Keratinocyte (primary cell): ENCODE data around the gene CSRP1. TPM values are rescaled to one million over a fixed set of nuclear protein-coding genes. Genes with fewer than 3 reads are reported as not detected.

Experiments used
- DNase-seq: peaks from one replicate; pipeline ENCODE4 v3.0.0-alpha.2; 2011; ENCODE audit warnings: low read depth, missing footprints, low spot score
- FAIRE-seq: peaks from 2 replicates; lab custom pipeline; 2011; peaks lifted over from hg19 to GRCh38; lab: Jason Lieb, UNC
- H2AFZ ChIP-seq: 2 replicates; pipeline ENCODE4 v1.6.0; 2012; ENCODE audit warnings: low read length, control low read depth, inconsistent platforms; ENCODE audit not compliant: control insufficient read depth
- H3K27ac ChIP-seq: 2 replicates; pipeline ENCODE4 v1.5.1; 2011; ENCODE audit warnings: low read length; ENCODE audit not compliant: control insufficient read depth, insufficient read depth
- H3K27me3 ChIP-seq: 3 replicates; pipeline ENCODE4 v1.6.0; 2011; ENCODE audit warnings: low read length; ENCODE audit not compliant: control insufficient read depth, insufficient read depth; ENCODE audit errors: extremely low read depth
- H3K36me3 ChIP-seq, 2 experiments: 2 replicates in 1 of 2; 3 replicates in 1 of 2; pipeline ENCODE4 v1.5.1; 2011; ENCODE audit warnings: low read length in 2 of 2, mild to moderate bottlenecking in 1 of 2; ENCODE audit not compliant: control insufficient read depth in 2 of 2, insufficient read depth in 2 of 2; ENCODE audit errors: extremely low read depth in 1 of 2
- H3K4me1 ChIP-seq: 3 replicates; pipeline ENCODE4 v1.5.1; 2011; ENCODE audit warnings: low read length; ENCODE audit not compliant: control insufficient read depth, insufficient read depth; ENCODE audit errors: extremely low read depth
- H3K4me2 ChIP-seq: 3 replicates; pipeline ENCODE4 v1.6.0; 2011; ENCODE audit warnings: low read depth, low read length; ENCODE audit not compliant: control insufficient read depth, insufficient read depth; ENCODE audit errors: extremely low read depth
- H3K4me3 ChIP-seq, 3 experiments: fragments of 200-600 bp in 1 of 3; sonication (generic) in 1 of 3; 2 replicates in 2 of 3; 3 replicates in 1 of 3; pipeline ENCODE4 v1.5.1; 2011 to 2016; ENCODE audit warnings: low read length in 3 of 3, mild to moderate bottlenecking in 3 of 3, control low read depth in 2 of 3, inconsistent platforms in 1 of 3, low read depth in 1 of 3, mixed read lengths in 1 of 3, mixed run types in 1 of 3, moderate library complexity in 1 of 3; ENCODE audit not compliant: control insufficient read depth in 2 of 3, insufficient read depth in 2 of 3; ENCODE audit errors: extremely low read depth in 1 of 3
- H3K79me2 ChIP-seq: 2 replicates; pipeline ENCODE4 v1.6.0; 2012; ENCODE audit warnings: low read length; ENCODE audit not compliant: control insufficient read depth, insufficient read depth
- H3K9ac ChIP-seq: 3 replicates; pipeline ENCODE4 v1.6.0; 2011; ENCODE audit warnings: low read length; ENCODE audit not compliant: control insufficient read depth, insufficient read depth; ENCODE audit errors: extremely low read depth
- H3K9me1 ChIP-seq: 3 replicates; pipeline ENCODE4 v1.6.0; 2011; ENCODE audit warnings: low read length; ENCODE audit not compliant: control insufficient read depth, insufficient read depth; ENCODE audit errors: extremely low read depth
- H3K9me3 ChIP-seq: 2 replicates; pipeline ENCODE4 v1.5.1; 2012; ENCODE audit warnings: low read depth, low read length; ENCODE audit not compliant: control insufficient read depth
- H4K20me1 ChIP-seq: 3 replicates; pipeline ENCODE4 v1.6.0; 2011; ENCODE audit warnings: low read length; ENCODE audit not compliant: control insufficient read depth, insufficient read depth; ENCODE audit errors: extremely low read depth
- CTCF ChIP-seq, 3 experiments: IDR thresholded peaks in 1 of 3; conservative IDR thresholded peaks in 1 of 3; optimal IDR thresholded peaks in 1 of 3; 2 replicates in 2 of 3; 3 replicates in 1 of 3; pipeline versions ENCODE3 to v1.5.1; 2011; ENCODE audit warnings: low read length in 3 of 3, mild to moderate bottlenecking in 3 of 3, moderate library complexity in 2 of 3, control low read depth in 1 of 3, inconsistent platforms in 1 of 3; ENCODE audit not compliant: insufficient read depth in 2 of 3; ENCODE audit errors: extremely low read depth in 1 of 3
- EZH2 ChIP-seq: IDR thresholded peaks from one replicate; pipeline ENCODE4 v1.6.1; 2012; ENCODE audit warnings: inconsistent platforms, mild to moderate bottlenecking, low read length, moderate library complexity
- dilution Hi-C: fragments of 300-500 bp; cut with MboI; formaldehyde crosslinking; loops from one replicate; pipeline ENCODE4 v1.7.0; 2020; ENCODE audit warnings: low sequenced_read_pairs; ENCODE audit not compliant: extremely low pct_ligation_motif_present
- polyA plus RNA-seq, 5 experiments: library from polyadenylated mRNA; depleted of rRNA in 3 of 5; stranded (reverse) in 3 of 5; stranded (forward) in 1 of 5; unstranded in 1 of 5; fragments of >200 nt; gene quantifications; 1 replicate in 1 of 5; 2 replicates in 3 of 5; 3 replicates in 1 of 5; pipeline versions ENCODE4 v1.2.1 to v1.2.3, GENCODE V29; 2011 to 2012; ENCODE audit warnings: missing spikeins in 2 of 5, low read depth in 1 of 5, low replicate concordance in 1 of 5

Gene CSRP1
- polyA plus RNA-seq, 1 donor (not counting 4 experiments of a cell fraction or from before 2014, with no cell fraction given) = 168 TPM

GRCh38 chr1:201501812-201502510, 5.0 kb downstream of the CSRP1 start:
- TF ChIP-seq EZH2 (no peak), CTCF (optimal IDR thresholded peaks at IDR 0.05 in 1 of 3, IDR thresholded peaks at IDR 0.05 in 1 of 3, conservative IDR thresholded peaks at IDR 0.05 in 1 of 3; ENCODE audit: extremely low read depth in 1 of 3, insufficient read depth in 2 of 3, low read length in 3 of 3) (no peak)
- no peak overlapping the region for H3K4me2 ChIP-seq
- H3K27me3 ChIP-seq = no peaks in the 10 kb centered on the region
- H3K36me3 ChIP-seq = peaks cover 6 to 27% of the 10 kb centered on the region in 2 experiments
- peaks cover 14% of the 10 kb centered on the region for H4K20me1 ChIP-seq
- FAIRE-seq = no peak
- no peaks in the 10 kb centered on the region for H3K9me3 ChIP-seq
- no peak overlapping the region for H3K9ac ChIP-seq
- H2AFZ ChIP-seq = no peak overlapping the region
- no peak overlapping the region for H3K27ac ChIP-seq
- H3K79me2 ChIP-seq = peaks cover 89% of the 10 kb centered on the region
- DNase-seq = no peak
- peaks cover 36% of the 10 kb centered on the region for H3K4me1 ChIP-seq
- dilution Hi-C loops = no loop called here
- H3K9me1 ChIP-seq = peaks cover 8% of the 10 kb centered on the region
- no peak overlapping the region for H3K4me3 ChIP-seq

GRCh38 chr1:201501144-201501543, 5.8 kb downstream of the CSRP1 start:
- Histone ChIP-seq H3K79me2 (peaks cover 86% of the 10 kb centered on the region), H3K9ac (no peak overlapping the region), H3K27ac (no peak overlapping the region), H3K9me1 (peaks cover 8% of the 10 kb centered on the region), H3K4me3 (no peak overlapping the region), H2AFZ (no peak overlapping the region), H3K27me3 (no peaks in the 10 kb centered on the region), H3K4me1 (peaks cover 41% of the 10 kb centered on the region), H3K4me2 (no peak overlapping the region), H3K9me3 (no peaks in the 10 kb centered on the region), H4K20me1 (peaks cover 14% of the 10 kb centered on the region), H3K36me3 (peaks cover 6 to 33% of the 10 kb centered on the region in 2 experiments)
- TF ChIP-seq CTCF (optimal IDR thresholded peaks at IDR 0.05 in 1 of 3, IDR thresholded peaks at IDR 0.05 in 1 of 3, conservative IDR thresholded peaks at IDR 0.05 in 1 of 3; ENCODE audit: extremely low read depth in 1 of 3, insufficient read depth in 2 of 3, low read length in 3 of 3) (no peak), EZH2 (no peak)
- FAIRE-seq = no peak
- no peak for DNase-seq
- dilution Hi-C loops = no loop called here
